HG02588 (cell line): ENCODE data around the gene PRPH.
A peak's percentile ranks its signal among the peaks of the same experiment; 100 is the strongest.
"Not testable (repeated sequence)": the region's sequence is repeated elsewhere in the genome, so short reads cannot be mapped to it uniquely, and the experiment has no call there.

Source experiments
- ATAC-seq: cut with Tn5 transposase; IDR thresholded peaks from one replicate; pipeline ENCODE4 v1.9.1; 2021; ENCODE audit warnings: mild to moderate bottlenecking, moderate library complexity; ENCODE audit not compliant: unreplicated experiment

Gene PRPH

DNA sequence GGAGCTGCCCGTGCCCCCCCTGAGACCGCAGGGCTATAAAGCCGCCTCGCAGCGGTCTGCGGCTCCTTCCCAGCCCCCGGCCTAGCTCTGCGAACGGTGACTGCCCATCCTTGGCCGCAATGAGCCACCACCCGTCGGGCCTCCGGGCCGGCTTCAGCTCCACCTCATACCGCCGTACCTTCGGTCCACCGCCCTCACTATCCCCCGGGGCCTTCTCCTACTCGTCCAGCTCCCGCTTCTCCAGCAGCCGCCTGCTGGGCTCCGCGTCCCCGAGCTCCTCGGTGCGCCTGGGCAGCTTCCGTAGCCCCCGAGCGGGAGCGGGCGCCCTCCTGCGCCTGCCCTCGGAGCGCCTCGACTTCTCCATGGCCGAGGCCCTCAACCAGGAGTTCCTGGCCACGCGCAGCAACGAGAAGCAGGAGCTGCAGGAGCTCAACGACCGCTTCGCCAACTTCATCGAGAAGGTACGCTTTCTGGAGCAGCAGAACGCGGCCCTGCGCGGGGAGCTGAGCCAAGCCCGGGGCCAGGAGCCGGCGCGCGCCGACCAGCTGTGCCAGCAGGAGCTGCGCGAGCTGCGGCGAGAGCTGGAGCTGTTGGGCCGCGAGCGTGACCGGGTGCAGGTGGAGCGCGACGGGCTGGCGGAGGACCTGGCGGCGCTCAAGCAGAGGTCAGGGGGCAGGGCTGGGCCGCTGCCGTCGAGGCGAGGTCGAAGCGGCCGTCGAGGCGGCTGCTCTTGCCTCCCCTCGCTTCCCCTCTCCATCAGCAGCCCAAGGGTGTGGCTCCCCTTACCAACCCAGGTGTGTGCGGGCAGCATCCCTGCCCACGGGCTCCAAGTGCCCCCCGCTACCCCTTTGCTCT lies at the start of gene PRPH:
TSS of gene PRPH (plus strand) at position 66 of the 855 bp plus-strand sequence. CDS start at position 120, 54 bp downstream.
- no peak for ATAC-seq

DNA sequence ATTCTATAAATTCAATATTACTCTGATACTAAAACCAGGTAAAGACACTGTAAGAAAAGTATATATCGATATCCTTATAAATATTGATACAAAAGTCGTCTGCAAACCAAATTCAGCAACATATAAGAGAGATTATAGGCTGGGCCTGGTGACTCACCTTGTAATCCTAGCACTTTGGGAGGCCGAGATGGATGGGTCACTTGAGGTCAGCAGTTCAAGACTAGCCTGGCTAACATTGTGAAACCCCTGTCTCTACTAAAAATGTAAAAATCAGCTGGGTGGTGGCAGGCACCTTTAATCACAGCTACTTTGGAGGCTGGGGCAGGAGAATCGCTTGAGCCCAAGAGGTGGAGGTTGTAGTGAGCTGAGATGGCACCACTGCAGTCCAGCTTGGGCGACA lies 43.6 kb upstream of the PRPH start:
- ATAC-seq = no peak

- ATAC-seq = no peak
Observed at GRCh38 chr12:49253033-49253623, 41.8 kb upstream of the PRPH start.

DNA sequence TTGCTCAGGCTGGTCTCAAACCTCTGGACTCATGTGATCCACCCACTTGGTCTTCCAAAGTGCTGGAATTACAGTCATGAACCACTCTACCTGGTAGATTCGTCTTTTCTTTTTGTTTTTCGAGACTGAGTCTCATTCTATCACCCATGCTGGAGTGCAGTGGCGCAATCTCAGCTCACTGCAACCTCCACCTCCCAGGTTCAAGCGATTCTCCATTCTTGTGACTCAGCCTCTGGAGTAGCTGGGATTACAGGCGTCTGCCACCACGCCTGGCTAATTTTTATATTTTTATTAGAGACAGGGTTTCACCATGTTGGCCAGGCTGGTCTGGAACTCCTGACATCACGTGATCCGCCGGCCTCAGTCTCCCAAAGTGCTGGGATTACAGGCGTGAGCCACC lies 39.5 kb upstream of the PRPH start:
- not testable (repeated sequence) for ATAC-seq

- no peak for ATAC-seq
Observed at GRCh38 chr12:49255857-49256637, 38.9 kb upstream of the PRPH start.

GRCh38 chr12:49257508-49258184 lies 37.3 kb upstream of the PRPH start:
- ATAC-seq = not testable (repeated sequence)

GRCh38 chr12:49259452-49259851 lies 35.5 kb upstream of the PRPH start:
- no peak for ATAC-seq

DNA sequence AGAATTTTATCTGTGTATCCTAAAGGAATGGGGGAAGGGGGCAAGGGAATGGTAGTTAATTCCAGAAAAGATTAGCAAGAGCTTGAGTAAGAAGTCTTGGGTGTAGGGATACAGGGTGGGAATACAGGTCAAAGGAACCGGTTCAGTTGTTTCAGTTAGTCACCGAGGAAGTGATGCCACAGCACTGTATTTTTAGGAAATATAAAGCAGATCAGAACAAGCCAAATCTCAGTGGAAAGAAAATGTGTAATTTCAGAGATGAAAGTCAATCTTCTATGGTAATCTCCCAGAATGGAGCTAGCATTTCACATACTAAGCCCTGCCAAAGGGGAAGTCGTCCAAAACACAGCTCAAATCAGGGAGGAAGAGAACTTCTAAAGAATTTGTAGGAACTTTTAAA lies 34.8 kb upstream of the PRPH start:
- no peak for ATAC-seq

GRCh38 chr12:49260571-49261363 lies 34.2 kb upstream of the PRPH start:
- ATAC-seq = no peak

DNA sequence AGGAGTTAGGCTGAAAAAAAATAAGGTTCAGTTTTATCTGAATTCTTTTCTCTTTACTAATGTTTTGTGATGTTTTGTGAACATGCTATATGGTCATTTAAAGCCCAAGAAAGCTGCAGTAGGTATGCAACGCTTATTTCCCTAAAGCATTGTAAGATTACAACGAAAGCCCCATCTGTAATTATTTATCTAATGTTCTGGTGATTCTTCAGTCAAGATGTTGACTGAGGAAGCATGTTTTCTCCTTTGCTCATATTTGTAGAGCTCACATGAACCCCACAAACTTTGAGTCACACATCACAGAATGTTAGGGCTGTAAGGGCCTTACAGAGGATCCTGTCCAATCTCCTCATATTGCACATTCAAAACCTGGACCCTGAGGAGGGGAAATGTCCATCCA lies 33.2 kb upstream of the PRPH start:
- no peak for ATAC-seq

DNA sequence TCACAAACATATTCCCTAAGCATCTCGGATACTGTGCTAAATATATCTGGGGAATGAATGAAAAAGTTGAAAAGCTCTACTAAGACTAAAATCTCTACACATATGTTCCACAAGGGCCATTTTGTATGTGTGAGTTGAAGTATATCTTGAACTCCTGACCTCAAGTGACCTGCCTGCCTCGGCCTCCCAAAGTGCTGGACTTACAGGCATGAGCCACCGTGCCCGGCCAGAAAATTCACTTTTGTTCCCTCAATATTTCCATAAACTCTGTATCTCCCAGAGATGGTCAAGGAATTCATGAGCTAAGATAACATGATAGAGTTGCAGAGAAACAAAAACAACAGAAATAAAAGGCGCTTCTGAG lies 31.6 kb upstream of the PRPH start:
- no peak for ATAC-seq

DNA sequence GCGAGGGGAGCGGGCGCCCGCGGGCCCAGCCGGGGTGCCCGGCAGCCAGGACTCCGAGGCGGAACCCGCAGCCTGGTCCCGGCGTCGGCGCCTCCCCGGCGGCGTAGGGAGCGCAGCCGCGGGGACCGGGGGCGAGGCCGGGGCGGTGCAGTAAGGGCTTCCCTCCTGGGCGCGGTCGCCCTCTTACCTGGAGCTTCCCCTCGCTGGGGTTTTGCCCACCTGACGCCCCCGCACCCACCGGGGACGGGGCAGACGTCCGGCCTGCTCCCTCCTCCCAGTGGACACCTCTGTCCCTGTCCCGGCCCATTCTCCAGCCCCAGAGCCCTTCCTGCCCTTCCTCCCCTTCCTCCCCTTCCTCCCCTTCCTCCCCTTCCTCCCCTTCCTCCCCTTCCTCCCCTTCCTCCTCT lies 30.5 kb upstream of the PRPH start:
- peak; percentile 30 for ATAC-seq

DNA sequence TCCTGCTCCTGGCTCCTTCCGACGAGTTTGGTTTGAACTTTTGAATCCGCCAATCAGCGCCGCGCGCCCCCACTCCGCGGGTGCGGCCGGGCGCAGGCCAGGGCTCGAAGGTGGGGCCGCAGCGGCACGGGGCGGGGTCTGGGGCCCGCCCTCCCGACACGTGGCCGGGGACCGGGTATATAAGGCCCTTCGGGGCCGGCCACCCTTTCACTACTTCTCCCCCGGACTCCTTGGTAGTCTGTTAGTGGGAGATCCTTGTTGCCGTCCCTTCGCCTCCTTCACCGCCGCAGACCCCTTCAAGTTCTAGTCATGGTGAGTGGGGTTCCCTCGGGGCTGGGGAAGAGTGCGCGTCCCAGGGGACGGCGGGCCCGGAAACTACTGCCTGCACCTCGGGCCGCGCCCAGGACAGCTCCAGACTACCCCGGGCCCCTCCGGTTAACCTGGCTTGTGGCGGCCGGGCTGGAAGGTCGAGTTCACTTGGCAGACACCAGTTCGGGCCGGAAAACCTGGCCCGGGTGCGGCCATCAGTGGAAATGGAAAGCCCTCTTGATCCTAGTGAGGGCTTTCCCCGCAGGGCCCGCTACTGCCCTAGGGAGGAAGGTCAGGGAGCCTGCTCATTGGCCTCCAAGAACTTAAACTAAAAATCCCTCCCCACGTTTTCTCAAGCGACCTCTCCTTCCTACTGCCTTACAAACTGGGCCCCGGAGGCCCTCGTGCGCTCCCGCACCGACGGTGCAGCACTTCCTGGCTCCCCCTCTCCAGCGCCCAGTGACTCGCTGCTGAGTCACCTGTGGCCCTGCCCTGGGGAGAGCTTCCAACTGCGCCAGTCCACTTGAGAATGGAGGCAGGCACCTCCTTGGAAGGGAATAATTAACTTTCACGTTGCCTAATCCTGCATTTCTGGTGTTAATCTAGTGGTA lies 29.8 kb upstream of the PRPH start, which contains the start of gene TUBA1C:
TSS of gene TUBA1C (plus strand) at position 210 of the 920 bp plus-strand sequence. CDS start at position 310, 100 bp downstream.
- peak; percentile 79 for ATAC-seq

GRCh38 chr12:49269191-49269590 lies 25.8 kb upstream of the PRPH start:
- not testable (repeated sequence) for ATAC-seq

DNA sequence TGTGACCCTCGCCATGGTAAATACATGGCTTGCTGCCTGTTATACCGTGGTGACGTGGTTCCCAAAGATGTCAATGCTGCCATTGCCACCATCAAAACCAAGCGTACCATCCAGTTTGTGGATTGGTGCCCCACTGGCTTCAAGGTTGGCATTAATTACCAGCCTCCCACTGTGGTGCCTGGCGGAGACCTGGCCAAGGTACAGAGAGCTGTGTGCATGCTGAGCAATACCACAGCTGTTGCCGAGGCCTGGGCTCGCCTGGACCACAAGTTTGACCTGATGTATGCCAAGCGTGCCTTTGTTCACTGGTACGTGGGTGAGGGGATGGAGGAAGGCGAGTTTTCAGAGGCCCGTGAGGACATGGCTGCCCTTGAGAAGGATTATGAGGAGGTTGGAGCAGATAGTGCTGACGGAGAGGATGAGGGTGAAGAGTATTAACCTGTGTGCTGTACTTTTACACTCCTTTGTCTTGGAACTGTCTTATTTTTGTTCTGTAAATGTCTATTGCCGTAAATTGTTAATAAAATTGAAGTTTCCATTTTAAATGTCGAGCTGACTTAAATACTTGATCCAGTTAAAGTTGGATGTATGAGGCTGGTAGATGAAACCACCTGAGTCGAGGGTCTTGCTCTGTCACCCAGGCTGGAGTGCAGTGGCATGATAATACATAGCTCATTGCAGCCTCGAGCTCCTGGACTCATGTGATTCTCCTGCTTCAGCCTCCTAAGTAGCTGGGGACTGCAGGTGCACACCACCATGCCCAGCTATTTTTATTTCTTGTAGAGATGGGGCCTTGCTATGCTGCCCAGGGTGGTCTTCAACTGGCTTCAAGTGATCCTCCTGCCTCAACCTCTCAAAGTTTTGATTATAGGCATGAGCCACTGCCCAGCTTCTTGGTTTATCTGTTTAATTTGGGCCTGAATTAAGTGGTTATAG lies 21.9 kb upstream of the PRPH start:
- ATAC-seq = no peak

- no peak for ATAC-seq
Observed at GRCh38 chr12:49273726-49274395, 21.1 kb upstream of the PRPH start.

DNA sequence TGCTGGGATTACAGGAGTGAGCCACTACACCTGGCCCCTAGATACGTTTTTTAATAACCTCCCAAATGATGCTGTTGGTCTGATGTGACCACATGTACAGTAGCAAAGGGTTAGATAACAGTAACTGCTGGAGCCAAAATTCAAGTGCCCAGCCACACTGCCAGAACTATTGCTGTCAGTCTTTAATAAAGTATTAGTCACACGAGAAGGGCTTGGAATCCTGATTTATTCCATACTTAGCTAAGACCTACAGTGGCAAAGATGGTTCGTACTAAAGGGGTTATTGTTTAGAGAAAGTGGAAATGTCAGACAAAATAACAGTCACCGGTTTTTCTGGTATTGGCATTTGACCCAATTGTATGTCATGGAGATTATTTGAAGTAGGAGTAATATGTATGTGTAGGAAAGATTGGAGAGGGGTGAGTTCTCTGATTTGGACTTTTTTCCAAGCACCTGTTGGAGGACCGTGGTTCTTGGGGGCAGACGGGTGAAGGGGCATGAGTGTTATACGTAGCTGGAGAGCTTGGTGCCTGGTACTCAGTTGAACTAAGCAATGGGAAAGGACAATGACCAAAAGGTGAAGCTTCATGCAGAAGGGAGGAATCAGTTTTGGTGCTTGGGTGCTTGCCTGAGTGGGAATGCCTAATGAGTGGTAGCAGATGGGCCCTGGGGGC lies 20.4 kb upstream of the PRPH start:
- no peak for ATAC-seq
